ENCODE results near the gene CREBRF. TPM values are rescaled to one million over a fixed set of nuclear protein-coding genes. Genes with fewer than 3 reads are reported as not detected.

Gene CREBRF
- total and polyA plus RNA-seq, 2 of the 4 experiments (the other 2 are of a cell fraction), result 3.2 to 16.1 TPM

GRCh38 chr5:173178369-173178910 is 122.3 kb downstream of the CREBRF start:
- Histone ChIP-seq H3K9me3 (ENCODE audit: control insufficient read depth, insufficient read depth, low read length) (peaks cover 10% of the 10 kb centered on the region), H3K27ac (ENCODE audit: insufficient read depth, low read length) (no peak overlapping the region), H3K18ac (ENCODE audit: low read depth, low read length) (no peak overlapping the region), H4K20me1 (ENCODE audit: insufficient read depth, low read length) (no peaks in the 10 kb centered on the region), H3K36me3 (ENCODE audit: control insufficient read depth, insufficient read depth, low read length) (no peaks in the 10 kb centered on the region), H2AK9ac (replicated peaks; ENCODE audit: low read depth, low read length, poor library complexity) (no peak overlapping the region), H2BK20ac (ENCODE audit: low read depth, low read length) (no peak overlapping the region), H3K9me1 (ENCODE audit: insufficient read depth, low read length) (no peaks in the 10 kb centered on the region), H3K4me2 (ENCODE audit: low read depth, low read length) (no peak overlapping the region), H2AK5ac (ENCODE audit: low read depth, low read length) (no peak overlapping the region), H3K9ac (ENCODE audit: low read depth, low read length) (no peak overlapping the region), H2BK15ac (ENCODE audit: low read depth, low read length) (no peak overlapping the region), H3K4me3 (ENCODE audit: insufficient read depth, low read depth, low read length) (no peak overlapping the region), H4K8ac (ENCODE audit: low read depth in 2 of 2, low read length in 2 of 2) (no peak overlapping the region), H2BK5ac (ENCODE audit: low read depth, low read length, poor library complexity, severe bottlenecking) (no peak overlapping the region), H3K14ac (replicated peaks; ENCODE audit: low read depth, low read length) (no peak overlapping the region), H2AFZ (replicated peaks; ENCODE audit: low read length, poor library complexity) (no peak overlapping the region), H3K79me1 (ENCODE audit: low read depth in 1 of 2, low read length in 2 of 2) (no peaks in the 10 kb centered on the region), H2BK120ac (ENCODE audit: low read depth, low read length) (no peak overlapping the region), H4K91ac (ENCODE audit: insufficient read depth, low read depth, low read length) (no peak overlapping the region), H3K4ac (ENCODE audit: low read depth, low read length) (no peak overlapping the region), H3K23ac (ENCODE audit: low read depth, low read length) (no peak overlapping the region), H3K27me3 (ENCODE audit: control insufficient read depth, insufficient read depth, low read length) (peaks cover 18% of the 10 kb centered on the region), H3K56ac (ENCODE audit: extremely low read depth, insufficient read depth, low read length) (no peak overlapping the region), H3K4me1 (ENCODE audit: control insufficient read depth, insufficient read depth, low read length) (no peaks in the 10 kb centered on the region), H4K5ac (ENCODE audit: low read depth, low read length) (no peak overlapping the region)
- in situ Hi-C loops (cut with MboI; ENCODE audit: low sequenced_read_pairs) (no loop called here), dilution Hi-C loops (cut with HindIII; ENCODE audit: low sequenced_read_pairs, unreplicated experiment) (no loop called here), intact Hi-C loops (cut with micrococcal nuclease) (no loop called here)
- no peak for TF ChIP-seq CEBPB (IDR thresholded peaks at IDR 0.05; ENCODE audit: low read depth, low read length)
- no peak for TF ChIP-seq MXI1 (IDR thresholded peaks at IDR 0.05; ENCODE audit: borderline replicate concordance, low read depth, low read length)
- TF ChIP-seq MAZ (IDR thresholded peaks at IDR 0.05; ENCODE audit: borderline replicate concordance, low read depth, low read length), result no peak
- no peak for TF ChIP-seq ELK1 (IDR thresholded peaks at IDR 0.05; ENCODE audit: borderline replicate concordance, low read depth, low read length)
- TF ChIP-seq MAFK (IDR thresholded peaks at IDR 0.05; ENCODE audit: low read depth, low read length), result no peak
- no peak for TF ChIP-seq POLR2A (IDR thresholded peaks at IDR 0.05; ENCODE audit: low read depth, low read length)
- no peak for TF ChIP-seq RCOR1 (IDR thresholded peaks at IDR 0.05; ENCODE audit: insufficient replicate concordance, low read length)
- TF ChIP-seq CTCF (conservative IDR thresholded peaks at IDR 0.05; ENCODE audit: low read depth, low read length), result no peak
- 92% methylated on average over 4 of the region's 12 CpGs; no CpG with 5 or more reads in 1 of the 2 experiments for WGBS, 2 experiments (ENCODE audit: extremely low coverage in 2 of 2, insufficient read length in 1 of 2)
- DNase-seq (no peak), ATAC-seq (ENCODE audit: low read depth) (no peak)
- BruUV-seq (replicated peaks), result no TSS peak
- CTCF ChIA-PET, result interaction anchor here (1.1 kb wide), 1 partner anchor 29 kb away, joined by 3 read pairs; no protein-coding TSS in a partner anchor
- POLR2A ChIA-PET (ENCODE audit: unreplicated experiment), result no interaction called here

Data from IMR-90 (cell line).